GM19438 (cell line): ENCODE measurements around the gene ARHGEF40.
A peak's percentile ranks its signal among the peaks of the same experiment; 100 is the strongest.

Experiments
- ATAC-seq: cut with Tn5 transposase; IDR thresholded peaks from one replicate; pipeline ENCODE4 v1.9.1; 2021; ENCODE audit warnings: low read depth; ENCODE audit not compliant: unreplicated experiment

ARHGEF40 gene

DNA sequence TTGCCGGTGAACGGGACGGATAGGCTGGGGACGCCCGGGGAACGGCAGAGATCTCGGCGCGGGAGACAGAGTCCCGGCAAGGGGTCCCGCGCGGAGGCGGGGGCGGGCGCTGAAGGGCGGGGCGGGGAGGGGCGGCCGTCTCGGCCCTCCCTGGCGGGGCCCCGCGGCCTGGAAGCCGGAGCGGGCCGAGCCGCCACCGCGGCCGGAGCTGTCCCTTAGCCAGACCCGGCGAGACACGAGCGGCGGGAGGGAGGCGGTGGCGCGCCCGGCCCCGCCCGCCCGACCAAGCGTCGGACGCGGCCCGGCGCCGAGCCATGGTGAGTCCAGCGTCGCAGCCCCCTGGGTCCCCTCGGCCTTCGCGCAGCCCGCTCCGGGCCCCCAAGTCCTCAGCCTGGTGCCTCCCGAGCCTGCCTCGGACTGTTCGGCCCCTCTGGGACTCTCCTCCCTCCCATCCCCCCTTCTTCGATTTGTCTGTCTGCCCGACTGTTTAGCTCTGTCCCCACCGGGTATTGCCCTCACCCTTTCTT lies at the start of gene ARHGEF40:
ARHGEF40 (plus strand) TSS at position 222 of the 527 bp plus-strand sequence; CDS start at position 315, 93 bp downstream.
- peak; percentile 19 for ATAC-seq

DNA sequence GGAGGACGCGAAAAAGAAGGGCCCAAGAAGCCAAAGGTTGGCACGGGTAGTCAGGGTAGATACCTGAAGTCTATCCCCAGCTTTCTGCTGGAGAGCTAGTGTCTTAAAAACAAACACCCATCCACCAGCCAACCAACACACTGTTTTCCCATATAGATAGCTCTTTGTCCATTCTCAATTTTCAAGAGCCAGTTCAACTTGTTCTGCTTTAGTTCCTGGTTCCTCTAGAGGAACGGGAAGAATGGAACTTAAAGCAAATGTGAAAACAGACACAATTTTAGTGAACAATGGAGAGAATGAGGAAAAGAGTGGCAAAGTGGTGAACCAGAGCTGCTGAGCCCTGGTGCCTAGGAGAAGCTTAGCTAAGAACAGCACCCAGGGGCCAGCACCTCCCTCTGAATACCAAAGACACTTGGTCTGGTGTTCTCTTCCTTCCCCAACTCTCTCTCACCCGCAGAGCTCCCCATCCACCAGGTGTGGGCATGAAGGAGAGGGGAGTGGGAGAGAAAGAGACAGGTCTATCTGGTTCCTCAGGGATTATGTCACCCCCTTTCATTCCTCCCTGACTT lies 49.0 kb upstream of the ARHGEF40 start:
- ATAC-seq: no peak

DNA sequence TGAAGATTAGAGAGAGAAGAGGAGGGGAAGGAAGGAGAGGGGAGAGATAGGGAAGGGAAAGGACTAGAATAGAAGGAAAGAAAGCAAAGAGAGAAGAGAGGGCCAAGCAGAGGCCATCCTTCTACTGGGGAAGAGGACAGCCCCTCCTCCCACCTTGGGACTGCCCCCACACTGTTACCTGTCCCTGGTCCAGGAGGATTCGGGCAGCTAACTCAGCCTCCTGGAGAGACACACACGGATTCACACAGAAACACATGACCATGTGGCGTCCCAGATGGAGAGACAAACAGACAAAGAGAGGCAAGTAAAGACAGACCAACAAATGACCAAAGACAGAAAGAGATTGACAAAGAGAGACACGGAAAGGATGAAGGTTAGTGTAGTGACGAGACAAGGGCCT lies 47.4 kb upstream of the ARHGEF40 start:
- ATAC-seq: no peak

DNA sequence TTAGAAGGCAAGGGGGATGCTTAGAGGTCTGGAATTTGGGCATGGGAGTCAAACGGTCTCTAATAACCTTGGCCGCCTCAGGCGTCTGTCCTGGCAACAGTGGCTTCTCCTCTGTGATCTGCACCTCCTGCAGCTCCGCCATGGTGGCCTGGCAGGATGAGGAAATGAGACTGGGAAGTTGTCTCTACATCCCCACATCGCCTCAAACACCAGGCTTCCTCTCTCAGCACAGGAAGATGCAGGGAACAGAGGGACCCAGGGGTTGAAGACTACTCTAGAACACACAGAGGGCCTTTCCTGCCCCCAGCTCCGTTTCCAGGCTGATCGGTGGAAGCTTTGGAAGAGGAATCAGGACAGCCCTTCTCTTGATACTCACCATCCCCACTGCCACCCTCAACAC lies 46.9 kb upstream of the ARHGEF40 start:
- ATAC-seq: no peak

DNA sequence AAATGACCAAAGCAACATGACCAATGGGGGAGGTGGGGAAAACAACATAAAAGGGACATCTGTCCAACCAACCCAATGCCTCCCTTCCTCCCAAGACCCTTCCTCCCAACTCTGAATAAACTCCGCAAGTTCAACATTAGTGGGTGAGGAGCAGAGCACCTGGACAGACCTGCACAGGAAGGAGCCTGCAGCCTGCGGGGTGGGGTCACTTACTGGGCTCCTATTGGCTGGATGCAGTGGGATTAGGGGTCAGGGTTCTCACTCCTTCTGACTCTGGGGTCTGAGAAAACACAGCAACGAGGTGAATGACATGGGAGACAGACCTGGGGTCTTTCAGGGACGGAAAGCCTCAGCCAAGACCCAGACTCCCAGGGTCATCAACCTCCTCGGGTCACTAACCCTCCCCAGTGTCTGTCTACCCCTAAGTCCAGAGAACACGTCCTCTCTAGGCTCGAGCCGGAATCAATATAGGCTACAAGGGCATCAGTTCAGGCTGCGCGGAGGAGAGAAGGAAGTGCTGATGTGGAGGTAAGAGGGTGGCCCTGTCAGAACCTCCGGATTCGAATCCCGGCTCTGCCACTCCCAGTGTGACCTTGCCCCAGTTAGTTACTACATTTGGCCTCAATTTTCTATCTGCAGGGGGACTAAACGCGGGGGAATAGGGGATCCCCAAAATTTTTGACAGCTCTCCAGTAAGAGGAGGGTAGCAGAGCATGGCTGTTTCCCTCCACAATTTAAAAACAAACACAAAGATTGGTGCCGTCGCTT lies 46.1 kb upstream of the ARHGEF40 start:
- no peak for ATAC-seq

DNA sequence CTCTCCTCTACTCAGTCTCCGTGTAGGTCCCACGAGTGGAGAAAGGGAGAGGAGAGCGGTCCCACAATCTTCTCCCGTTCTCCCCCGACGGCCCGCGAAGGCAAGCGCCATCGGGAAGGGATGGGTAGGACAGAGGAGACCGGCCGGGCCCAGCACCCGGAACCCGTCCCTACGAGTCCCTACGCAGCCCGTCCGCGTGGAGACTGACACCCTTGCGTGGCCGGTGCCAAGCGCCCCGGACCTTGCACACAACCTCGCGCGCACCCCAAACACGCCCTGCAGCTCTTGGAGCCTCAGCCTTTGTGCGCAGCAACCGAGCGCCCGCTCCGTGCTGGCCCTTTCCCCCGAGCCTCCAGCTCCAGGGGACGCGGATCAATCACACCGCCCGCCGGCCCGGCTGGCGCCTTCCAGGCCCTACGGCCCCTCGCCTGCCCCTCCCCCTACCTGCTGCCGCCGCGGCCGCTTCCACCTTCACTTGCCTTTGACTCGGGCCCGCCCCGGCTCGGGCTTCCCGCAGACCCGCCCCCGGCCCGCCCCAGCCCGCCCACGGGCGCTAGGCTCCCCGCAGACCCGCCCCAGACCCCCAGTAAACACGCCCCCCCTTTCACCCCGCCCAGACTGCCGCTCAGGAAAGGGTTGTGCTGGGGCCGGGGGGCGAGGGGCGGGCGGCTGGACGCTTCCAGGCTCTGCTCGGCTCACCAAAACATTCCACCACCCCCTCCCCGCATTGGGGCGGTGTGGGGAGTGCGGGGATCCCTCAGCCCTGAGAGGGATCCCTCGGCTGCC lies 45.3 kb upstream of the ARHGEF40 start, which contains the start of gene NDRG2:
NDRG2 (minus strand) TSS at position 477 of the 786 bp plus-strand sequence. CDS start 1,746 bp downstream, outside the sequence.
- ATAC-seq: no peak

DNA sequence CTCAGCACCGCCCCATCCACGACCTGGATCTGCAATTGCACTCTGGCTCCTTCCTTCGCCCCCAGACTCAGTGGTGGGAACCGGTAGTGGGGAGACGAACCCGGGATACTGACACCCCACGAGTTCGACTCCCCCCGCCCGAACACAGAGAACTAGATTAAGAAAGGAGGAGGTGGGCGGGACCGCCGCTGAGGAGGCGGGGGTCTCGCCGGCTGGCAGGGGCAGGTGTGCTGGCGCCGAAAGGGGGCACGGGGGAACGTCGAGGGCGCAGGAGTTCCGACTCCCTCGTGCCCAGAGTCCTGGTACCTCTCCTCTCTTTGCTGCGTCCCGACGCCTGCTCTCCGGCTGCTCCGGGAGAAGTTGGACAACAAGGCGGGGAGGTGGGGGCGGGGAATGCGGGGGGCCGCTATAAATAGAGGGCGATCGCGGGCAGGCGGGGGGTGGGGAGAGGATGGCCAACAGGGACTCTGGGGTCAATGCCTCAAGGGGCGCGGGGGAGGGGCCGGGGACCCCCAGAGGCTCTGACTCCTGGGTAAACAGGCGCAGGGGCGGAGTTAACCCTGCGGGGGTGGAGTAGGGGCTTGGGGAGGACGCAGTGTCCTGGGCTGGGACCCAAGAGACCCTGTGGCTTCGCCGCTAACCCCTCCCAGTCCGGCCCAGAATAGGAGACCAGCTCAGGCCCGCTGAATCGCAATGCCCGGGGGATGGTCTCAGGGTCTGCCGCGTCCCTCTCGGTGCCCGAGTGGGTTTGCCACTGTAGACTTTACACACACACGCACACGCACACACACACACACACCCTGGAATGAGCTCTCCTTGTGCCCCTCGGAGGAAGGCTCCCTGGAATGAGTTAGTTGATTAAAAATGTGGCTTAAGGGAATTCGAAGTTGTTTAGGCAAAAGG lies 44.5 kb upstream of the ARHGEF40 start:
- ATAC-seq: no peak

DNA sequence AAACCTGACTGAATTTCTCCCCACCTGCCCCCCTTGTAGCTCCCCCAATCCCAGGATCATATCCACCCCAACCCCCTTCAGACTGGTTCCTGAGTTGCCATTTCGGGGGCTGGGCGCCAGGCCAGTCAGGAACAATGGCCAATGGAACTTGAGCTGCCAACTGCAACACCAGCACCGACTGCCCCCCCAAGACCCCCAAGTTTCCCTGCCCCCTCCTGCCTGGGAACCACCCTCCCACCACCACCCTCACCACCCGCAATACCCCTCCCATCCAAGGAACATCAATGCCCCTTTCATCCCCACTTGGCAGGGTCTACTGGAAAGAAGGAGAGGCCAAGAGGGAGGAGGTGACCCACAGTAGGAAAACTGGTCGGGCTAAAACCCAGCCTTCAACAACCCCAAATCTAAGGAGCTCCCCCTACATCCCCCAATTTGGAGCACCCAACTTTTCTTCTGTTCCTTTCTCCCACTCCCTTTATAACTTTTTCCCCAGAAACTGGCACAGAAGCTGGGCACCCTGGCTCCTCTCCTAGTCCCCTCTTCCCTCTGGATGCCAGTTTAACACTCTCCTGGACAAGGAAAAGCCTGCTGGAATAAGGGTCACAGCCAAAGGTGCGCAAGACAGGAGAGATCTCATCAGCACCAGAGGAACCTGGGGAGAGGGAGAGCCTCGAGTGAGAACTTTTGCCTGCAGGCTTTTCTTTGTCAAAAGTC lies 43.7 kb upstream of the ARHGEF40 start:
- no peak for ATAC-seq

DNA sequence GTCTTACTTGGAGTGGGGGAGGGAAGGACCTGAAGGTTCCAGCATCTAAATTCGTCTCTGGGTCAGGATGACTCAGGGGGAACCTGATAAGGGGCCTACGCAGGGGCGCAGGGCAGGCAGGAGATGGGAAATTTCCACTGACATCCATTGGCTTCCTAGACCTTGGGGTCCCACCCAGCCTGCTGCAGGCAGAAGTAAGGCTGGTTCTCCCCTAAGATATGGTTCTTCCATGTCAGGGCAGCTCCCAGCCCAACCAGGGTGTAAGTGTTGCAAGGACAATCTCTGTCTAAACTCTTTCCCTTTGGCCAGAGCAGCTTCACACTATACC lies 43.2 kb upstream of the ARHGEF40 start:
- ATAC-seq: no peak

DNA sequence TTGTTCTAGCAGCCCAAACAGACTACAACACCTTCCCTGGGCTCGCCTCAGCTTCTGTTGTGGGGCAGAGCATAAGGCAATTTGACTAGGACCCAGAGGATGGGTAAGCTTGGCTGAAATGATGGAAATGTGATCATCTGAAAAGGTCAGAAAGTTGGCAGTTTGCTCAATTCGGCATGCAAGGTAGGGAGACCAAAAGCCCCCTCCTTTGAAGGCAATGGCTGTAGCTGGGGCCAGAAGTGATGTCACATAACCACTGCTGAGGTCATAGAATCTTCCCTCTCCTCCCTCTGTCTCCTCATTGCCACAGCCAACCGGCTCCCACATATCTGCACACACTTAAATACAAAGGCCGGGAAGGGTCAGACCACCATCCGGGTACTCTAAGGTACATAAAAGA lies 40.2 kb upstream of the ARHGEF40 start, which contains the start of gene TPPP2:
TPPP2 (plus strand) TSS at position 301 of the 400 bp plus-strand sequence. CDS start 365 bp downstream, outside the sequence.
- ATAC-seq: no peak

DNA sequence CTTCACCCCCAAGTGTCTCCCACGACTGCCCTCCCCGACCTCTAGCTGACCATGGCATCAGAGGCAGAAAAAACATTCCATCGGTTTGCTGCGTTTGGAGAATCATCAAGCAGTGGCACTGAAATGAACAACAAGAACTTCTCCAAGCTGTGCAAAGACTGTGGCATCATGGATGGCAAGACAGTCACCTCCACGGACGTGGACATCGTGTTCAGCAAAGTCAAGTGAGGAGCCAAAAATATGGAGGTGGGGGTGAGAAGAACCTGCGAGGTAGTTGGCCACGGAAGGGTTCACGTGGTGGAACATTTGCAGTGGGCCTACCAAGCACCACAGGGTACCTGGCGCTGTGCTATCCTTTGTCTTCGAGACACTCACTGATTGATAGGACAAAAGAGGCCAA lies 39.6 kb upstream of the ARHGEF40 start:
- ATAC-seq: no peak

DNA sequence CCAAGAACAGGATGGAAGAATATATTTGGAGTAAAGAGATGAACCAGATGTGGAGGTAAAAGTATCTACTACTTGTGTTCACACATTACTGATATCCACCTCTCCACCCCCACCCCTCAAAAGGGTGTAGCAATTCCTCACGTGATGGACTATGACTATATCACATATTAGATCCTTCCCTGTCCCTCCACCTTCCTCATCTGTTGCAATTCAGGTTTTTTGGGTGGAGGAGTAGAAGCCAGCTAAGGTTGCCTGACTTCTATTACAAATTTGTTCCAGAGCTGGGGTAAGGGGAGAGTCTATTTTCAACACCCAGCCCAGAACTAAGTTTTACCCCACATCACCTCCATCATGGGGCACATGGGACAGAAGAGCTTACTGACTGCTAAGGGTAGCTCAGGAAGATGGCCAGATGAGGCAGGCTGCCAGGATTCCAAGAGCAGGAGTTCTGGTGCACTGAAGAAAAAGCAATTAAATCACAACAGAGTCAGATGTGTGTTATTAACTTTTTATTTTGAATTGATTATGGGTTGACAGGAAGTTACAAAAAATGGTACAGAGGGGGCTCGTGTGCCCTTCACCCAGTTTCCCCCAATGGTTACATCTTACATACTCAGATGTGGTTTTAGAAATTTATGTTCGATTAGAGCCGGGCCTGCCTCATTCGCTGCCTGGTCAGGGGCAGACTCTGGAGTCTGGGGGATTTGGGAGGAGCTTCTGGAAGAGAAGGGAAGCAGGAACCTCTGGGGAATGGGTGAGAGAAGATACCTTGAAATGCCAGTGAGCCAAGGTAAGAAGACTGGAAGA lies 37.6 kb upstream of the ARHGEF40 start:
- ATAC-seq: no peak

DNA sequence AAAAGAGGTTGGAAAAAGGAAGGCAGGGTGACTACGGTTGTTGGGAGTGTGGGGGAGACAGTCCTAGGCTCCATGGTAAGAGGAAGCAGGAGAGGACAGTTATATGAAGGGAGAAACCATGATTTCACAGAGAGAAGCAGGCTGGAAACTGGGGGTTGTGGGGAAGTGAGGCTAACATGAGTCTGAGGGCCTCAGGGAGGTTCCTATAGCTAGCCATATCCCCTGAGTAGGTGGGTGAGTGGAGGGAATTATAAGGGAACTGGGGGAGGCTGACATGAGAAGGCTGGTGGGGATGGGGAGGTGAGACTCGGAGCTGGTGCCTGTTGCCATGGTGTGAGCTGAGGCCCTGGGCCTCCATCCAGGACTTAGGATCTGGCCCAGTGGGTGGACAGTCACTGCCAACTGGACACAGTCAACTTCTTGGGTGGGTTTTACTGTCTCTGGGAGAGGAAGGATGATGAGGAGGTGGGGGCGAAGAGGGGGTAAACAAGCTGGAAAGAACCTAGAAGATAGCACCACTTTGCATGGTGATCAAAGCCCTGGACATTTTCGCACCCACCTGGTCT lies 36.9 kb upstream of the ARHGEF40 start:
- no peak for ATAC-seq

DNA sequence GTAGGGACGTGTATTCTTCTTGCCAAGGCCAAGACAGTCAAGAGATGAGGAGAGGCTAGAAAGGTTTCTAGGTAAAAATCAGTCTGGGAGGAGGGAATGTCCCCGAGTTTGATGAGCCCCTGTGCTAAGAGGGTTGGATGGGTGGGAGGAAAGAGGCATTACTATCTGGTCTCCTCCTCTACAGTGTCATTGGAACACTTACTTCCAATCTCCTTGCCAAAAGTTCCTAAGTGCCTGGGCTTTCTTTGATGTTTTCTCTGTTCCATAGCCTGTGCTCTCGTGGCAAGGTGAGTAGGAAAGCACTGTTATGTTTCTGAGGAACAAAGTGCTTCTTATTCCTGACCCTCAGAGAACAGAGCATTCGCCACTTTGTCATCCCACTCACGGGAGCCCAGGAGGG lies 35.4 kb upstream of the ARHGEF40 start, which contains the start of gene RNASE13:
RNASE13 (minus strand) TSS at position 101 of the 400 bp plus-strand sequence. CDS start 519 bp downstream, outside the sequence.
- no peak for ATAC-seq

DNA sequence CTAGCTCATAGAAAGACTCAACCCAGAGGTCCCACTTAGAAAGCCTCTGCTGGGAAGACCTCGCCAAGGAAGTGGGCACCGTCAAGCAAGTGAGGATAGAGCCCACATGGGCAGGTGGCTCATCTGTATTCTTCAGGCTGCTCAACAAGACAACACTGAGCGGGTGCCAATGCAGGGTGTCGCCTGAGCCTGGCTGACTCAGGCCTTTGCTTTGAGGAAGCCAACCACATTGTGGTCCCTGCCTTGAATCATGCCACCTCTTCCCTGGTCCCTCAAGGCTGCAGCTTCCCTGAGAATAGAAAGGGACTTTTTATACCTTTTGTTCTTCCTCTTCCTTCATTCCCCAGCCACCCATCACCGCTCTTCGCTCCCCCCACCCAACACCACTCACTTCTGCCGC lies 33.4 kb upstream of the ARHGEF40 start:
- ATAC-seq: no peak

DNA sequence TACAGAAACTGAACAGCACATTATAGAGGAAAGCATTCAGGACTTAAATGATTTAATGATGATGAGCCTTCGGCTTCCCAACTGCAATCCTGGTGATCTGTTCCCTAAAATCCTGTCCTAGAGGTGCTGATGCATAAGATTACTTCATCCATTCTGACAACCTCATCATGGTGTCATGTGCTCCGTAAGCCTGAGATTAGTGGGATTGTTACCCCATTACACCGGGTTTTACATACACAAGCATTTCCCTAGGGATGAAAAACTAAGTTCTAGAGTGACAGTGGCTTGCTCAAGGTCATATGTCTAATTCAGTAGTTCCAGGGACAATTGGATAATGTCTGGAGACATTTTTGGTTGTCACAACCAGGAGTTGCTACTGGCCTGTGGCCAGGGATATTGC lies 32.9 kb upstream of the ARHGEF40 start:
- no peak for ATAC-seq

DNA sequence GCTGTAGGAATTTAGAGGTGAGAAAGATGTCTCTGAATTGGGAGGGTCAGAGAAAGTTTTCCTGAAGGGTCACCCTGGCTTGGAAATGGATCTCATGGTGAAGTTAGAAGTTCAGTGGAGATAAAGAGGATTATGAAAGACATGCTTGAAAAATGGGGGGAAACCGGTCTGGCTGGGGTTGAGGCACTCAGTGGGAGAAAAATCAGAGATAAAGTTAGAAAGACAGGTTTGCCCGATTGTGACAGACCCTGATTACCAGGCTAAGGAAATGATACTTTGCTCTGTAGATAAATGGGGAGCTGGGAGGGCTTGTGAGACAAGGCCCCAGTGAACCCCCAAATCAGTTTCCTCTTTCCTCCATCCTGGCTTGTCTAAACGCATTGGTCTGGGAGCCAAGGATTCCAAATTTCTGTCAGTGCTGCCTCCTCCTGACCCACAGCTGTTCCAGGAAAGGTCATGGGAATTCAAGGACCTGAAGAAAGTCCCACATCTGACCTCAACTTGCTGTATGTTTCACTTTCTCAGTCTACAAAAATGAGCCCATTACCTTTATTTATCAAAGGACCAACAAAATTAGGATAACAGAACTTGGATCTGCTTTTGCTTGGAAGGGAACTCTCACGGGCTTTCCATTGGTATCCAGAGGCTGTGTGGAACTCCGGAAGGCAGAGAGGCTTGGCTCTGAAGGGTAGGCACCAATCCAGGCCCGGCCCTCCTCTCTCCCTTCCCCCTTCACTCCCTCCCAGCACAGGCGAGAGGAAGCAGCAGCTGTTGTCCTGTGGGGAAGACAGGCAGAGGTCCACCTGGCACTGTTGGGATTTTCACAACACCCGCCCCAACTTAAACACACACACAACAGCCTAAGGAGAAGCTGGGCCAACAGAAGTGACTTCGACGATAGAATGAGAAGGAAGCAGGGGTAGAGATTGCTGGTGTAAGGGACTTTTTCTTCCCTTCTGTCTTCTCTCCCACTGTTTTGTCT lies 31.4 kb upstream of the ARHGEF40 start:
- no peak for ATAC-seq
